Activated T-helper 2 cell treated with anti-CD3 and anti-CD28 coated beads, Interferon-gamma antibody, Interleukin-2, Interleukin-4, amounts not matched to agents 10 μg/mL and 5 μg/mL and 100 μg/mL, durations not matched to agents 14 hours and 24 hours and 36 hours (primary cell): ENCODE measurements around the gene RIOK3. TPM values are rescaled to one million over a fixed set of nuclear protein-coding genes. Genes with fewer than 3 reads are reported as not detected.
"Not testable (repeated sequence)": the region's sequence is repeated elsewhere in the genome, so short reads cannot be mapped to it uniquely, and the experiment has no call there.

Source experiments
- DNase-seq: peaks from one replicate; pipeline ENCODE4 v3.0.0; 2021; ENCODE audit warnings: low spot score
- H3K27ac Mint-ChIP-seq: one replicate; pipeline ENCODE4 v1.8.0; 2021; ENCODE audit warnings: mixed read lengths
- H3K27me3 Mint-ChIP-seq: one replicate; pipeline ENCODE4 v1.8.0; 2021; ENCODE audit warnings: low read depth, mixed read lengths
- H3K36me3 Mint-ChIP-seq: one replicate; pipeline ENCODE4 v1.8.0; 2021; ENCODE audit warnings: low read depth, mixed read lengths
- H3K4me1 Mint-ChIP-seq: one replicate; pipeline ENCODE4 v1.8.0; 2021; ENCODE audit warnings: low read depth, mixed read lengths
- H3K4me3 Mint-ChIP-seq: one replicate; pipeline ENCODE4 v1.8.0; 2021; ENCODE audit warnings: low read depth, mild to moderate bottlenecking, moderate library complexity, mixed read lengths
- H3K9me3 Mint-ChIP-seq: one replicate; pipeline ENCODE4 v1.8.0; 2021; ENCODE audit warnings: mixed read lengths
- intact Hi-C: fragments of 100-400 bp; cut with micrococcal nuclease; formaldehyde crosslinking; loops from one replicate; pipeline ENCODE4 v1.15.1; 2023
- total RNA-seq: library from RNA; stranded (reverse); gene quantifications from 2 replicates; pipeline ENCODE4 v1.2.3, GENCODE V29; 2022

RIOK3 gene
- total RNA-seq, 1 donor from 2014 or later, result 53.4 TPM

- Mint-ChIP-seq H3K4me1 (peaks cover 35% of the 10 kb centered on the region), H3K27ac (no peak overlapping the region), H3K27me3 (no peaks in the 10 kb centered on the region), H3K9me3 (no peaks in the 10 kb centered on the region), H3K36me3 (peaks cover 47% of the 10 kb centered on the region), H3K4me3 (no peak overlapping the region)
- DNase-seq, result no peak
- intact Hi-C loops, result no loop called here
Measured at GRCh38 chr18:23506393-23506792, 53.3 kb downstream of the RIOK3 start.

- H3K9me3 Mint-ChIP-seq, H3K4me3 Mint-ChIP-seq, H3K27ac Mint-ChIP-seq, intact Hi-C loops, H3K27me3 Mint-ChIP-seq, DNase-seq: not testable (repeated sequence)
- H3K36me3 Mint-ChIP-seq, result peaks cover 65% of the 10 kb centered on the region
- peaks cover 25% of the 10 kb centered on the region for H3K4me1 Mint-ChIP-seq
Measured at GRCh38 chr18:23510923-23511322, 57.8 kb downstream of the RIOK3 start.

GRCh38 chr18:23512216-23512615 lies 59.1 kb downstream of the RIOK3 start:
- intact Hi-C loops, result loop anchor here (1.0 kb wide), 1 partner anchor 8 kb away; no protein-coding TSS in a partner anchor
- H3K4me3 Mint-ChIP-seq, DNase-seq, H3K27me3 Mint-ChIP-seq, H3K9me3 Mint-ChIP-seq, H3K27ac Mint-ChIP-seq: not testable (repeated sequence)
- H3K4me1 Mint-ChIP-seq, result peaks cover 22% of the 10 kb centered on the region
- peaks cover 59% of the 10 kb centered on the region for H3K36me3 Mint-ChIP-seq

- H3K4me1 Mint-ChIP-seq, result peaks cover 19% of the 10 kb centered on the region
- H3K9me3 Mint-ChIP-seq, result no peaks in the 10 kb centered on the region
- H3K4me3 Mint-ChIP-seq, result no peak overlapping the region
- intact Hi-C loops, result loop anchor here (1.0 kb wide), 1 partner anchor 8 kb away; no protein-coding TSS in a partner anchor
- DNase-seq, result no peak
- H3K27ac Mint-ChIP-seq, result no peak overlapping the region
- H3K36me3 Mint-ChIP-seq, result peaks cover 59% of the 10 kb centered on the region
- no peaks in the 10 kb centered on the region for H3K27me3 Mint-ChIP-seq
Measured at GRCh38 chr18:23512641-23513040, 59.6 kb downstream of the RIOK3 start.

- H3K27me3 Mint-ChIP-seq, result no peaks in the 10 kb centered on the region
- peaks cover 64% of the 10 kb centered on the region for H3K36me3 Mint-ChIP-seq
- H3K27ac Mint-ChIP-seq, result peak overlapping the region; percentile 62
Measured at GRCh38 chr18:23515911-23516546, 62.9 kb downstream of the RIOK3 start.

GRCh38 chr18:23519734-23520133 lies 66.6 kb downstream of the RIOK3 start:
- DNase-seq, result no peak
- Mint-ChIP-seq H3K4me1 (peaks cover 11% of the 10 kb centered on the region), H3K27me3 (no peaks in the 10 kb centered on the region), H3K9me3 (no peaks in the 10 kb centered on the region), H3K4me3 (no peak overlapping the region), H3K36me3 (peaks cover 77% of the 10 kb centered on the region), H3K27ac (no peak overlapping the region)
- intact Hi-C loops, result no loop called here

More at GRCh38 chr18:23515911-23516546, 62.9 kb downstream of the RIOK3 start:
- H3K9me3 Mint-ChIP-seq, result no peaks in the 10 kb centered on the region
- peak; percentile 69 for DNase-seq
- H3K4me1 Mint-ChIP-seq, result peaks cover 13% of the 10 kb centered on the region
- no peak overlapping the region for H3K4me3 Mint-ChIP-seq
- intact Hi-C loops, result loop anchor here (1.0 kb wide), 1 partner anchor 71 kb away; no protein-coding TSS in a partner anchor

GRCh38 chr18:23521271-23521670 lies 68.2 kb downstream of the RIOK3 start:
- DNase-seq, result no peak
- peaks cover 76% of the 10 kb centered on the region for H3K36me3 Mint-ChIP-seq
- H3K4me1 Mint-ChIP-seq, result peaks cover 6% of the 10 kb centered on the region
- H3K27me3 Mint-ChIP-seq, result no peaks in the 10 kb centered on the region
- H3K27ac Mint-ChIP-seq, result no peak overlapping the region
- no peaks in the 10 kb centered on the region for H3K9me3 Mint-ChIP-seq
- H3K4me3 Mint-ChIP-seq, result no peak overlapping the region
- intact Hi-C loops, result no loop called here

- Mint-ChIP-seq H3K4me3 (no peak overlapping the region), H3K36me3 (peaks cover 80% of the 10 kb centered on the region), H3K27me3 (no peaks in the 10 kb centered on the region), H3K4me1 (peaks cover 6% of the 10 kb centered on the region), H3K27ac (no peak overlapping the region), H3K9me3 (no peaks in the 10 kb centered on the region)
- DNase-seq, result no peak
- intact Hi-C loops, result no loop called here
Measured at GRCh38 chr18:23521907-23522306, 68.8 kb downstream of the RIOK3 start.

- H3K4me1 Mint-ChIP-seq, result peaks cover 6% of the 10 kb centered on the region
- H3K9me3 Mint-ChIP-seq, result no peaks in the 10 kb centered on the region
- no peak for DNase-seq
- H3K27me3 Mint-ChIP-seq, result no peaks in the 10 kb centered on the region
- H3K4me3 Mint-ChIP-seq, result no peak overlapping the region
- intact Hi-C loops, result no loop called here
- peaks cover 82% of the 10 kb centered on the region for H3K36me3 Mint-ChIP-seq
- no peak overlapping the region for H3K27ac Mint-ChIP-seq
Measured at GRCh38 chr18:23523429-23524212, 70.5 kb downstream of the RIOK3 start.

GRCh38 chr18:23524213-23524707 lies 71.2 kb downstream of the RIOK3 start:
- intact Hi-C loops, result no loop called here
- no peak overlapping the region for H3K27ac Mint-ChIP-seq
- no peak for DNase-seq
- H3K27me3 Mint-ChIP-seq, result no peaks in the 10 kb centered on the region
- peaks cover 8% of the 10 kb centered on the region for H3K4me1 Mint-ChIP-seq
- H3K9me3 Mint-ChIP-seq, result no peaks in the 10 kb centered on the region
- H3K36me3 Mint-ChIP-seq, result peaks cover 84% of the 10 kb centered on the region
- no peak overlapping the region for H3K4me3 Mint-ChIP-seq

- intact Hi-C loops, result no loop called here
- H3K9me3 Mint-ChIP-seq, result no peaks in the 10 kb centered on the region
- H3K27ac Mint-ChIP-seq, result no peak overlapping the region
- peaks cover 85% of the 10 kb centered on the region for H3K36me3 Mint-ChIP-seq
- no peaks in the 10 kb centered on the region for H3K27me3 Mint-ChIP-seq
- no peak overlapping the region for H3K4me3 Mint-ChIP-seq
- H3K4me1 Mint-ChIP-seq, result peaks cover 13% of the 10 kb centered on the region
- no peak for DNase-seq
Measured at GRCh38 chr18:23526501-23527063, 73.5 kb downstream of the RIOK3 start.

- no peaks in the 10 kb centered on the region for H3K27me3 Mint-ChIP-seq
Measured at GRCh38 chr18:23528580-23529472, 75.7 kb downstream of the RIOK3 start.

More at GRCh38 chr18:23528580-23529472, 75.7 kb downstream of the RIOK3 start:
- Mint-ChIP-seq H3K36me3 (peaks cover 83% of the 10 kb centered on the region), H3K9me3 (no peaks in the 10 kb centered on the region), H3K27ac (no peak overlapping the region), H3K4me1 (peaks cover 9% of the 10 kb centered on the region), H3K4me3 (no peak overlapping the region)
- no peak for DNase-seq
- intact Hi-C loops, result loop anchor here (1.0 kb wide), 1 partner anchor 12 kb away; no protein-coding TSS in a partner anchor
